ENCODE results near the gene ZNF407.

ZNF407 gene

GRCh38 chr18:74699455-74699854 is 101.8 kb downstream of the ZNF407 start:
- Mint-ChIP-seq H3K4me3 (no peak overlapping the region), H3K9me3 (no peaks in the 10 kb centered on the region), H3K27me3 (no peaks in the 10 kb centered on the region), H3K27ac (no peak overlapping the region), H3K36me3 (peaks cover 9% of the 10 kb centered on the region), H3K4me1 (peaks cover 4% of the 10 kb centered on the region)
- ATAC-seq, result no peak

- Mint-ChIP-seq H3K4me1 (peaks cover 4% of the 10 kb centered on the region), H3K9me3 (no peaks in the 10 kb centered on the region), H3K36me3 (peaks cover 18% of the 10 kb centered on the region), H3K27me3 (no peaks in the 10 kb centered on the region), H3K27ac (no peak overlapping the region), H3K4me3 (no peak overlapping the region)
- no peak for ATAC-seq
These were observed 105.3 kb downstream of the ZNF407 start for GRCh38 chr18:74702950-74703349.

DNA sequence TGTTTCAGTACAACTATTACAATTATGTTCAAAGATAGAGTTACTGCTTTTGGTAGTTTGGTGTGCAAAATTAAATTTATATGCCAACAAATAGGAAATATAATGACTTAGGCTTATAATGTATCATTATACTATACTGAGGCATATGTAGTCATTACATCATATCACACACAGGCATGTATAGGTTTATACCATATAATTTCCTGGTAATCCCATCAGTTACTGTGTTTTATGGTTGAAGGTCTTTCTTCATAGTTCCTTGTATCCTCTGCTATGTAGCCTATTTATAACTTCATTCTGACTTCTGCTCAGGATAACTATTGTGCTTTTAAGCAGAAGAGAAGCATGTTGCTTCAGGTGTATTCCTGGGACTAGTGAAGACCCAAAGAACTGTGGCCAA is 110.5 kb downstream of the ZNF407 start:
- ATAC-seq, result no peak
- no peaks in the 10 kb centered on the region for H3K9me3 Mint-ChIP-seq

DNA sequence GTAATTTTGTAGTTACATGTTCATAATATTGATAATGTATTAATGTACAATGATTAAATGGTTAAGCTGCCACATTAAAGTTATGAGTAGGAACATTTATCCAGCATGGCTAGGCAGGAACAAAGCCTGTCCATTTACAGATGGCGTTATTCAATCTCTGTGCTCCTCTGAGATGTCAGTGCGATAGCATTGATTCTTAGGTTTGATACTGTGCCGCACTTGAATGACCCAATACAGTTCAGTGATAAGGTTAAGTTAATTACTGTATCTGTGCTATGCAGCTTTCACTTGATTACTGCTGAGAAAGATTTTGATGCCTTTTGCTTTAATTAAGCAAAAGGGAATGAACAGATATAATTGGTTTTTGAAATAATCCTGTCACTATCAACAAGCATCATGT is 111.8 kb downstream of the ZNF407 start:
- Mint-ChIP-seq H3K27ac (no peak overlapping the region), H3K4me3 (no peak overlapping the region), H3K9me3 (no peaks in the 10 kb centered on the region), H3K27me3 (no peaks in the 10 kb centered on the region), H3K4me1 (no peaks in the 10 kb centered on the region), H3K36me3 (peaks cover 13% of the 10 kb centered on the region)
- ATAC-seq, result no peak

More for the DNA sequence above, 110.5 kb downstream of the ZNF407 start:
- Mint-ChIP-seq H3K4me1 (no peaks in the 10 kb centered on the region), H3K4me3 (no peak overlapping the region), H3K36me3 (peaks cover 18% of the 10 kb centered on the region), H3K27me3 (no peaks in the 10 kb centered on the region), H3K27ac (no peak overlapping the region)

DNA sequence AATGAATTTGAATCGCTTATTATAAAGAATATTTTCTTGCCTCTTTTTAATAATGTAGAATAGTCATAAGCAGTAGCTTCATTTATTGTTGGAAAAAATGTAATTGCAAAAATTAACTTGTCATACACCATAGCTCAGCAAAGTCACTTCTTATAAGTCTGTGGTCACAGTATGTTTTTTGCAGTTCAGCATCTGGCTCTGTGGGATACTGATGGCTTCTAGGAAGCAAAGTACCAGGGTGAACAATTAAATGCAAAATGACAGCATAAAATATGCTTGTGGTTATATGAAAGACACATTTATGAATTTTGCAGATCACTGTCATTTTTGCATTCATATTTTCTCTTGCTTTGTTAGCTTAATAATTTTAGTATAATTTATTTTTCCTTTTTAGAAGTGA is 116.5 kb downstream of the ZNF407 start:
- no peak for ATAC-seq

DNA sequence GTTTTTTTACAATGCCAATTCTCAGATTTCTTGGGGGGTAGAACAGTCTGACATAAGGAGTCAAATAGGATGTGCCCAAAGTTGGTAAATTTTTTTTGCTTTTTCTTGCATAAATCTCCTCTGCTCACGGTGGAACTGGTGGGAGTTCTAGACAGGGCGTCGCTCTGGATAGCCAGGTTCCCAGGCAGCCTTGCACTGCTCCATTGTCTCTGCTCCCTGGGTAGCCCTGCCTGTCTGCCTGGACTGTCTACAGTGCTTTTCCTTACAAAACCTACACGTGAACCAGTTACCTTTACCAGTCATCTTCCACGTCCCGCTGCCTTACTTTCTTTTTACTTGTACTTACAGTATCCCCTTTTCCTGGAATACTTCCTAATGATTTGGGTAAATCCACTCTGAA is 117.1 kb downstream of the ZNF407 start:
- Mint-ChIP-seq H3K27me3 (no peaks in the 10 kb centered on the region), H3K4me3 (no peak overlapping the region), H3K9me3 (peaks cover 6% of the 10 kb centered on the region), H3K36me3 (peaks cover 17% of the 10 kb centered on the region), H3K27ac (no peak overlapping the region), H3K4me1 (peaks cover 6% of the 10 kb centered on the region)
- ATAC-seq, result no peak

More for the DNA sequence above, 116.5 kb downstream of the ZNF407 start:
- Mint-ChIP-seq H3K4me3 (no peak overlapping the region), H3K9me3 (peaks cover under 1% of the 10 kb centered on the region), H3K4me1 (no peaks in the 10 kb centered on the region), H3K36me3 (peaks cover 11% of the 10 kb centered on the region), H3K27me3 (no peaks in the 10 kb centered on the region), H3K27ac (no peak overlapping the region)

- Mint-ChIP-seq H3K9me3 (peaks cover 6% of the 10 kb centered on the region), H3K4me1 (peaks cover 11% of the 10 kb centered on the region), H3K27ac (no peak overlapping the region), H3K36me3 (peaks cover 23% of the 10 kb centered on the region), H3K4me3 (no peak overlapping the region), H3K27me3 (no peaks in the 10 kb centered on the region)
- ATAC-seq, result no peak
These were observed 117.6 kb downstream of the ZNF407 start for GRCh38 chr18:74715306-74715705.

- Mint-ChIP-seq H3K27ac (no peak overlapping the region), H3K36me3 (peaks cover 30% of the 10 kb centered on the region), H3K4me3 (no peak overlapping the region), H3K9me3 (peaks cover 6% of the 10 kb centered on the region), H3K27me3 (no peaks in the 10 kb centered on the region), H3K4me1 (peaks cover 19% of the 10 kb centered on the region)
- no peak for ATAC-seq
These were observed 118.4 kb downstream of the ZNF407 start for GRCh38 chr18:74715865-74716712.

GRCh38 chr18:74718312-74718711 is 120.6 kb downstream of the ZNF407 start:
- ATAC-seq, result no peak
- Mint-ChIP-seq H3K36me3 (peaks cover 27% of the 10 kb centered on the region), H3K27ac (no peak overlapping the region), H3K27me3 (no peaks in the 10 kb centered on the region), H3K9me3 (peaks cover 6% of the 10 kb centered on the region), H3K4me3 (no peak overlapping the region), H3K4me1 (peaks cover 38% of the 10 kb centered on the region)

DNA sequence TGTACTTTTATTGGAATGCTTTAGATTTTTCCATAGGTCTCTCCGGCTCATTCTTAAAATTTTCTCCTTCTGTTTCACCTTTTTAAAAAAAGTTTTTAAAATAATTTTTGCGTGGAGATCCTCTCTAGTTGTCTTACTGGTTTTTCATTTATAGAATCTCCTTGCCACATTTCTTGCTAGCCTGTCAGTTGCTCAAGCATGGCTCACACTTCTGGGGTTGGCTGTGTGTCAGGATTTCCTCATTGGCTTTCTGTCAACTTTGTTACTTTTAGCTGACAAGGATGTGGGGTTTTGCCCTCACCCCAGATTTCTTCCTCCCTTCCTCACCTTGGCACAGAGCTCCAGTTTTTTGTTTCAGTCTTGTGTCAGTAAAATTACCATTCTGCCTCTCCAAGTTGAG is 124.6 kb downstream of the ZNF407 start:
- ATAC-seq, result no peak
- Mint-ChIP-seq H3K9me3 (peaks cover 6% of the 10 kb centered on the region), H3K4me1 (peaks cover 38% of the 10 kb centered on the region), H3K27ac (no peak overlapping the region), H3K4me3 (no peak overlapping the region), H3K36me3 (peaks cover 33% of the 10 kb centered on the region), H3K27me3 (no peaks in the 10 kb centered on the region)

DNA sequence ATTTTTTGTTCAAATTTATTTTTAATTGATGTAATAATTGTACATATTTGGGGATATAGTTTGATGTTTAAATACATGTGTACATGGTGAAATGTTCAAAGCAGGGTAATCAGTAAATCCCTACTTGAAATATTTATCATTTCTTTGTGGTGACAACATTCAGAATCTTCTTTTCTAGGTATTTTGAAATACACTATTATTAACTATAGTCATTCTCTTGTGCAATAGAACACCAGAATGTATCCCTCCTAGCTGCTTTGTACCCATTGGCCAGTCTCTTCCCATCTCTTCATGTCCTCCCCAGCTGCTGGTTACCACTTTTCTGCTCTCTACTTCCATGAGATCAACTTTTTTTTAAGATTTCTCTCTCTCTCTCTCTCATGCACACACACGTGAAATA is 126.5 kb downstream of the ZNF407 start:
- ATAC-seq, result no peak
- Mint-ChIP-seq H3K27ac (no peak overlapping the region), H3K27me3 (no peaks in the 10 kb centered on the region), H3K9me3 (peaks cover 4% of the 10 kb centered on the region), H3K4me1 (peaks cover 38% of the 10 kb centered on the region), H3K4me3 (no peak overlapping the region), H3K36me3 (peaks cover 46% of the 10 kb centered on the region)

DNA sequence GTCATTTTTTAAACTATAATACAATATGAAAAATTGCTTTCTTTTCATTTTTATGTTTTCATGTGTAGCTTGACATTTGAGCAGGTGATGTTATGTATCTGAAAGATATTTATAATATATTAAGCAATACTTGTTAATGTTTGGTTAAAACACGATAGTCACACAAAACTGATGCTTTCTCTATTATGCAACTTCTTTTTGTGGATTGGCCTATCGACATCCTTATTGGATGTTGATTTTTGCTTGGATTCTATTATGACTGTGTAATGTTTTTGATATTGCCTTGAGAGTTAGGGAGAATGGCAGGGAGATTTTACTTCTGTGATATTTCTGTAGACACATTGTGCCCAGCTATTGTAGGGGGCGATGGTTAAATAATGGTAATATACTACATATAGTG is 128.0 kb downstream of the ZNF407 start:
- H3K4me3 Mint-ChIP-seq, result no peak overlapping the region
- H3K4me1 Mint-ChIP-seq, result peaks cover 23% of the 10 kb centered on the region
- H3K9me3 Mint-ChIP-seq, result no peaks in the 10 kb centered on the region
- no peak for ATAC-seq
- peaks cover 34% of the 10 kb centered on the region for H3K36me3 Mint-ChIP-seq
- no peak overlapping the region for H3K27ac Mint-ChIP-seq
- H3K27me3 Mint-ChIP-seq, result no peaks in the 10 kb centered on the region

GRCh38 chr18:74728586-74728985 is 130.9 kb downstream of the ZNF407 start:
- H3K4me3 Mint-ChIP-seq, result no peak overlapping the region
- H3K27me3 Mint-ChIP-seq, result no peaks in the 10 kb centered on the region
- H3K27ac Mint-ChIP-seq, result no peak overlapping the region
- no peaks in the 10 kb centered on the region for H3K4me1 Mint-ChIP-seq
- no peaks in the 10 kb centered on the region for H3K9me3 Mint-ChIP-seq
- ATAC-seq, result no peak
- peaks cover 29% of the 10 kb centered on the region for H3K36me3 Mint-ChIP-seq

DNA sequence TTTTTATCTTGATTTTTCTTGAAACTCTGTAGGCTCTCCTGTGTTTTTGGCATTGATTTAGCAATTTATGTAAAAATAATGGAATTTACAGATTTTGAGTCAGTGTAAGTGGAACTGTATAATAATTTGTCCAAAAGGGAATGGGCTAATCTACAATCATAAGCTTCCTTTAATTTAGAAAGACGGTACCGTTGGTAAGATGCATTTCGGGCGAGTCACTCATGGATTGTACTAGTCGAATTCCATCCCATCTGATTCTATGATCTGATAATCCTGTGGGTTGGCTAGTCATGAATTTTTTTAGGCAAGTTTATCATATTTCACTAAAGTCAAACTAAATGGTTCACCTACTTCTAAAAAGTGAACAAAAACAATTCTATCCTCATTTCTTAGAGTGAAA is 133.4 kb downstream of the ZNF407 start:
- Mint-ChIP-seq H3K27ac (no peak overlapping the region), H3K9me3 (no peaks in the 10 kb centered on the region), H3K36me3 (peaks cover 38% of the 10 kb centered on the region), H3K4me3 (no peak overlapping the region), H3K27me3 (no peaks in the 10 kb centered on the region), H3K4me1 (no peaks in the 10 kb centered on the region)
- ATAC-seq, result no peak

GRCh38 chr18:74732380-74732779 is 134.7 kb downstream of the ZNF407 start:
- no peak overlapping the region for H3K27ac Mint-ChIP-seq
- no peaks in the 10 kb centered on the region for H3K27me3 Mint-ChIP-seq
- no peak for ATAC-seq
- H3K4me3 Mint-ChIP-seq, result no peak overlapping the region
- H3K4me1 Mint-ChIP-seq, result no peaks in the 10 kb centered on the region
- H3K9me3 Mint-ChIP-seq, result no peaks in the 10 kb centered on the region
- H3K36me3 Mint-ChIP-seq, result peaks cover 30% of the 10 kb centered on the region

DNA sequence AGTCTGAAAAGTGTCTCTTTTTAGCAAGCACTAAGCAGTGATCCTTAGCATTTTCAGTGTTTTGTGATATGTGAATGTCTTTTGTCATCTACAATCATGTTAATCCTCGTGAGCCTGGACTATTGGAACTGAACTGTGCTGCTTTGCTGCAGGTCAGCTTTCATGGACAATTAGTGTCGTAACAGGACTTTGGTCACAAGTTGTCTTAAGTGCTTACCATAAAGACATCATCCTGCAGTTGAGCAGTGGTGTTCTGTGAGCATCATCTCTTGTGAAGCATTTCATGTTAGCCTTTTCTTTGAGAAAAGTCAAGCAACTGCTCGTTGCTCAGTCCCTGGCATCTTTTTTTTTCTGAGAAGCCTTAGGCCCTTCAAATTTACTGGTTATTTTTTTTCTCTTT is 135.9 kb downstream of the ZNF407 start:
- no peak for ATAC-seq
- no peaks in the 10 kb centered on the region for H3K27me3 Mint-ChIP-seq
- no peaks in the 10 kb centered on the region for H3K9me3 Mint-ChIP-seq
- H3K27ac Mint-ChIP-seq, result no peak overlapping the region
- H3K4me1 Mint-ChIP-seq, result no peaks in the 10 kb centered on the region
- H3K36me3 Mint-ChIP-seq, result peaks cover 18% of the 10 kb centered on the region
- no peak overlapping the region for H3K4me3 Mint-ChIP-seq

Data from stimulated activated memory B cell treated with anti-CD40 and anti-IgM and Interleukin-4, amounts not matched to agents 10 μg/mL and 1 μg/mL and 100 μg/mL, for 72 hours (primary cell).